NCI-H1694 treated with DMSO at 0.1 percent for 48 hours (cell line): ENCODE data around the gene SAP30.

Experiments
- DNase-seq: peaks from one replicate; lab custom pipeline; 2025; lab: John Stamatoyannopoulos, UW

Gene SAP30, protein sequence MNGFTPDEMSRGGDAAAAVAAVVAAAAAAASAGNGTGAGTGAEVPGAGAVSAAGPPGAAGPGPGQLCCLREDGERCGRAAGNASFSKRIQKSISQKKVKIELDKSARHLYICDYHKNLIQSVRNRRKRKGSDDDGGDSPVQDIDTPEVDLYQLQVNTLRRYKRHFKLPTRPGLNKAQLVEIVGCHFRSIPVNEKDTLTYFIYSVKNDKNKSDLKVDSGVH

DNA sequence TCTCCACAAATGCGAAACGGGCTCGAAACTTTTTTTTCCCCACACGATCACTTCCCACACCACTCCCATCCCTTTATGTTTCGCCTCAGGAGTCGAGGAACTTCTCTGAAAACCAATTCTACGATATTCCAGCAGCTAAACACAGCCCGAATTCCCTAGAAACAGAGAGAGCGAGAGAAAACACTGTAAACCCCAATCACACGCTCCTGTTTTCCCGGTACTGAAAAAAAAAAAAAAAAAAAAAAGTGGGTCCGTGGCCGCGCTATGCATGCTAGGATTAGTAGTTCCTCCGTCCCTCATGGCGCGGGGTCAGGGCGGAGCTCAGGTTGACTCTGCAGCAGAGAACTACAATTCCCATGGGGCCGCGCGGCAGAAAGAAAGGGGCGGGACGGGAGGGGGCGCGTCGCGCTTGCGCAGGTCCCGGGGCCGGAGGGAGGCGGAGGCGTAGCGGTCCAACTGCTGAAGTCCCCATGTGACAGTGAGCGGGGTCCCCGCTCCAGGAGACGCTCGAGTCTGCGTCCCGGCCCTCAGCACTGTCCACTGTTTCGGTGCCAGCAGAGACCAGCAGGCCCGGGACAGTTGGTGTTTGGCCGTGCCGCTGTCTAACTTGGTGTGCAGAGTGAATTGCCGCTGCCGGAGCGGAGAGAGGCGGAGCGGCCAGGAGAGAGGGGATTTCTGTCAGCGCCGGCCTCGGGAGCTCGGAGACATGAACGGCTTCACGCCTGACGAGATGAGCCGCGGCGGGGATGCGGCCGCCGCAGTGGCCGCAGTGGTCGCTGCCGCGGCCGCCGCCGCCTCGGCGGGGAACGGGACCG lies at the start of gene SAP30:
SAP30 (plus strand) TSS at position 478 of the 815 bp plus-strand sequence; CDS start at position 707, 229 bp downstream.
- peak; percentile 91 for DNase-seq

DNA sequence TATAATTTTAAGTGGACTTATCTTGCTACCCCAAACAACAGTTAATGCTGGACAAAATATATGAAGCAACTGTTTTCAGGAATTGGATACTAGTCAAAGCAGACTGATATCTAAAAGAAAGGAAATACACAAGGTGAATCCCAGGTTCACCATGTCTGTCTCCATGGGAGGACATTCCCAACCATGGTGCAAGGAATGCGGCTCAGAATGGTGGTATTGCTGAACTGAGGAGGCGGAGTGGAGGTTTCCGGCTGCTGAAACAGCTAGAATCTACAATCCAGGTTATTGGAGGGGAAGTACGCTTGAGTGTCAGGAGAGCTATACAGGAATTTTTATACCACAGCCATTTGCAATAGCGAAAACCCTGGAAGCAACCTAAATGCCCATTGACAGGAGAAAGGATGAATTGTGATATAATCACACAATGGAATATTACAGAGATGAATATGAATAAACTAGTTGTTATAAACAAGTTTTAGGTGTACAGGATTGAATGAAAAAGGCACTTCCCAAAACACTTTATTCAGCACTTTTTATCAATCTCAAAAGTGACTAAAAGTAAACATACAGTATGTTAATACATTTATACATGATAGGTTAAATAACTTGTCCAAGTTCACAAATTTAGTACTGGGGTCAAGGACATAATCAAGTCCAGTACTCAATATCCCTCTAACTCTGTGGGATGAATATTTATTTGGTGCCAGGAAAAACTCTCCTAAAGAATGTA lies 45.6 kb upstream of the SAP30 start:
- DNase-seq = no peak

DNA sequence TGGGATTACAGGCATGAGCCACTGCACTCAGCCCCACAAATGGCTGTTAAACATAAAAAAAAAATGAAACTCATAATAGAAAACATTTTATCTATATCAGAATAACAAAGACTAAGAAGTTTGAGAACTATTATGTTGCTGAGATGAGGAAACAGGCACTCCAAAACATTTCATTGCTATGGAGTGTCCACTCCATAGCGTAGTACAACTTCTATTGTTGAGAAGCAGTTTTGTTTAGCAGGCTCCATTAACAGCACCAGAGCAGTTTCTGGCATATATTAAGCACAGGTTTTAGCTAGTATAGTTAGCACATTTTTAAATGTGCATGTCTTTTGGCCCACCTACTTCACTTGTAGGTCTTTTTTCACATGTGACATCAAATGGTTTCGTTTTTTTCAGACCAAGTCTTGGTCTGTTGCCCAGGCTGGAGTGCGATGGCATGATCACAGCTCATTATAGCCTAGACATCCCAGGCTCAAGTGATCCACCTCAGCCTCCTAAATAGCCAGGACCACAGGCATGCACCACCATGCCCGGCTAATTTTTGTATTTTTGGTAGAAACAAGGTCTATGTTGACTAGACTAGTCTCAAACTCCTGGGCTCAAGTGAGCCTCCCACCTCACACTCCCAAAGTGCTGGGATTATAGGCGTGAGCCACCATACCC lies 42.4 kb upstream of the SAP30 start:
- no peak for DNase-seq

GRCh38 chr4:173330590-173330989 lies 40.2 kb upstream of the SAP30 start:
- DNase-seq = no peak

DNA sequence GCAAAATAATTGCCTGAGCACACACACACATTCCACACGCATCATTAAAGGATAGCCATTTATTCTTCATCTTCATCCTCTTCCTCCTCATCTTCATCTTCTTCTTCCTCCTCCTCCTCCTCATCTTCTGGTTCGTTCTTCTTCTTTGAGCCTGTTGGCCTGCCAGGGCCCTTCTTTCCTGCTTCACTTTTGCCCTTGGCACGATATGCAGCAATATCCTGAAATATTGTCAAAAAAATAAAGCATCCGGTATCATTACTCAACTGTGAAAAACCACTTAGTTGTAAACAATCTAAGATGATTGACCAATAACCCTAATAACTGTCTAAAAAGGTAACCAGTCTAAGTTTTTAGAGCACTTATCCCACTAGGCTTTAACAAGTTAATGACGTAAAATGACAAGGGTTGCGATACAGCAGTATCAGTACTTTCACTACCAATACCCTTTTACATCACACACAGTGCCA lies 38.7 kb upstream of the SAP30 start:
- DNase-seq = no peak

DNA sequence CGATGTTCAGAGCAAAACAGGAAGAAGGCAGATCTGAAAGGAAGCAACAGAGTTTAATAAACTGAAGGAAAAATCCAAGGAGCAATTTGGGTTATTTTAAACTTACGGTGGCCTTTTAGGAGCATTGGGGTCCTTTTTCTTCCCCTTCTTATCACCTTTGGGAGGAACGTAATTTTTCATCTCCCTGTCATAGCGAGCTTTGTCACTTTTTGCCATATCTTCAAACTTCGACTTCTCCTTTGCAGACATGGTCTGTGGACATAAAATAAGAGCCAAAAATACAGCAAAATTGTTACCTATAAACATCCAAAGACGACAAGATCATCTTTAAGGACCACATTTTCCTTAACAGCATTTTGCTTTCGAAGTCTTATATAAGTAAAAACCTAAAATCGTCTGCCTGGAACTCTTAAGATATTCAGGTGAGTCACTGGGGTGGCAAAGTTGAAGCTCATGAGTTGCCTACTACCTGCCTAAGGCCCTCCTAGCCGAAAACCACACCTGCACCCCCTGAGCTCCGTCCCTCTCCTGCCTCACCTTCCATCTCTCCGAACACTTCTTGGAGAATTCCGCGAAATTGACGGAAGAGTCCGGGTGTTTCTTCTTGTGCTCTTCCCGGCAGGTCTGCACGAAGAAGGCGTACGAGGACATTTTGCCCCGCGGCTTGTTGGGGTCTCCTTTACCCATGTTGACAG lies 37.6 kb upstream of the SAP30 start:
- DNase-seq = no peak

GRCh38 chr4:173333658-173334084 lies 37.1 kb upstream of the SAP30 start:
- no peak for DNase-seq

- DNase-seq = peak; percentile 96
These were observed 36.5 kb upstream of the SAP30 start, which contains the start of gene HMGB2 for GRCh38 chr4:173334085-173334890. Gene HMGB2 (minus strand): TSS chr4:173334358. CDS start chr4:173333649, 709 bp downstream.

GRCh38 chr4:173334891-173335752 lies 35.6 kb upstream of the SAP30 start:
- peak; percentile 78 for DNase-seq

DNA sequence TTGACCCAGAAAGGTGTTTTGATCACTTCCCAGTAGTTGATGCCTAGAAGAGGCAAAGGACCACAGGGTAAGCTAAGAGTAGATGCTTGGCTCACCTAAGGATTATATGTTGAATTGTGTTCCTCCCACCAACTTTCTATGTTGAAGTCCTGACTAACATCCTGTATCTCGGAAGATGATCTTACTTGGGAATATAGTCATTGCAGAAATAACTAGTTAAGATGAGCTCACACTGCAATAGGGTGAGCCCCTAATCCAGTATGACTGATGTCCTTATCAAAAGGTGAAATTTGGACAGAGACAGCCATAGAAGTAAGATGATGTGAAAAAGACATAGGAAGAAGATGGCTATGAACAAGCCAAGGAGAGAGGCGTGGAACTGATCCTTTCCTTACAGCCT lies 33.3 kb upstream of the SAP30 start:
- DNase-seq = no peak

- DNase-seq = no peak
These were observed 26.8 kb upstream of the SAP30 start for GRCh38 chr4:173343832-173344397.

DNA sequence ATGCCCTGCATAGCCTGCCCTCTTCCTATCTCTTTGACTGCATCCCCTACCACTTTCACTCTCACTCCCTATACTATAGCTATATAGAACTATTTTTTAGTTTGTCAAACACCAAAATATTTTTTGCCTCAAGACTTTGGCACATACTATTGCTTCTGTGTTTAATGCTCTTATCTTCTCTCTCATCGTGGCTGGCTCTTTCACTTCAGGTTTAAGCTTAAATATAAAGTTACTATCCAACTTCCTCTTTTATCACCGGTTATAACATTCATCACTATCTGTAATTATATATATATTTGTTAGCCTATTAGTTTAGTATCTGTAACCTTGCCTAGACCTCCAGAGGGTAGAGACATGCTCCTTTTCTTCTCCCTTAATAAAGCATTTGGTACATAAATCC lies 25.1 kb upstream of the SAP30 start:
- no peak for DNase-seq

DNA sequence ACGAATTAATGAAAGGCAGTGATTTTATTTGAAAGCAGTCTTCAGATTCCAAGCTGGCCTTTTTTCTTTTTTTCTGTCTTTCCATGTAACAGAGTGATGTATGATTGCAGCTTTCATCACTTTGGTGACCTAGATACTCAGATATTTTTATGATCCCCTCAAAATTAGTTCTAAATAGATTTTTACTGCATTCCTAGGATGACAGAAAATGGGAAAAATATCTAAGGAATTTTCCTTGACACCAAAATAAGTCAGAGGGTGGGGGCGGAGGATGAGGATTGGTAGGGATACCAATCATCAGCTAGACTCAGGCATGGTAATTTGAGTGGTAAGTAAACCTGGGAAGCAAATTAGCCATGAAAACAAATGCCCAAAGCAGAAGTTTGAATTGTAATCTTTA lies 24.7 kb upstream of the SAP30 start:
- no peak for DNase-seq

GRCh38 chr4:173347467-173347866 lies 23.3 kb upstream of the SAP30 start:
- DNase-seq = no peak

DNA sequence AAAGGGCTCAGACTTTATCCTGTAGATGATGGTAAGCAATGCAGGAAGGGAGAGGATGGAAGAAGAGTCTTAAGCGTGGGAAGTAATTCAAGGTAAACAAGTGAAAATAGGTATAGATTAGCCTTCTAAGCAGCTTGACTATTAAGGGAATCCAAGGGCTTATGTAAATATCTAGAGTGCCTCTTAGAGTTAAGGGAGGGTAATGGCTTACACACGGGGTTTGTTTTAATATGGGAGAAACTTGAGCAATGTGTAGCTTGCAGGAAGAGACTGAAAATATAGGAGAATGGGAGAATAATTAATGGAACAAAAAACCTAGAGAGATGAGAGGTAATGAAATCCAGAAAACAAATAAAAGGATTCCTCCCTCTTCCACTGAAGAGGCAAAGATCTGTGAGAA lies 12.8 kb upstream of the SAP30 start:
- DNase-seq = no peak

- DNase-seq = no peak
These were observed 10.1 kb upstream of the SAP30 start for GRCh38 chr4:173360587-173361221.

- no peak for DNase-seq
These were observed 8.1 kb upstream of the SAP30 start for GRCh38 chr4:173362666-173363065.

DNA sequence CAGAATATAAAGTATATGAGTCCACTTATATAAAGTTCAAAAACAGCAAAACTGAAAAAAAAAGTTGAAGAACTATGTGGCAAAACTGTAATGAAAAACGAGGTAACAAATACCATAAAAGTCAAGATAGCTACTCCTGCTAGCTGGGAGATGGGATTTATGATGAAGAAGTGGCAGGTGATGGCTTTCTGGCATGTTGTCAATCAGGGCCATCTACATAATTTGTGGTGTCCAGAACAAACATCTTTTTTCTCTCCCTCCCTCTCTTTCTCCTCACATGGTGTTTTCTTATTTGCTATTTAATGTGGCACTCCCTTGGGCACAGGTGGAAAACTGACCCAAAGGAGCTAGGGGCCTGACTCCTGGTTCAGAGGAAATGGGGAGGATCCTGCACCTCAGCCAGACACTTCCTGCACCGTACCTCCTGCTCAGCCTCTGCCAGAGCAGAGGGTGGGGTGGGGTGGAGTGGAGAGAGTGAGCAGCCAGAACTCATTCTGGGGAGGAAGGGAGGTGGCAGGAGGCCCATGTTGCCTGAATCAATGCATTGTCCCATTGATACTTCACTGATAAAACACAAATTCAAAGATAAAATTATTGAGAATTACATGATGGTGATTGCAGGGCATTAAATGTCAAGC lies 5.3 kb upstream of the SAP30 start:
- no peak for DNase-seq
